HepG2 (cell line): ENCODE results near the gene GATD1. TPM values are rescaled to one million over a fixed set of nuclear protein-coding genes. Genes with fewer than 3 reads are reported as not detected.

ENCODE experiments used
- AGO1 ChIP-seq: fragments of 200-400 bp; formaldehyde crosslinking; IDR thresholded peaks from 2 replicates; pipeline ENCODE4 v1.6.1; 2017; ENCODE audit warnings: mild to moderate bottlenecking, low read depth, low read length, moderate library complexity; ENCODE audit not compliant: poor library complexity, severe bottlenecking
- BCL6 ChIP-seq: IDR thresholded peaks from 2 replicates; pipeline ENCODE4 v1.6.1; 2016; ENCODE audit warnings: missing genetic modification reagents, missing compliant biosample characterization
- CENPT ChIP-seq: sonication (generic); formaldehyde crosslinking; IDR thresholded peaks from 2 replicates; pipeline ENCODE4 v1.8.0; 2022; ENCODE audit warnings: low read depth, mild to moderate bottlenecking, moderate library complexity, missing genetic modification reagents
- FUBP1 ChIP-seq: sonication (generic); formaldehyde crosslinking; IDR thresholded peaks from 2 replicates; pipeline ENCODE4 v1.5.1; 2020; ENCODE audit warnings: missing genetic modification reagents, mild to moderate bottlenecking, borderline replicate concordance
- HHEX ChIP-seq: IDR thresholded peaks from 2 replicates; pipeline ENCODE4 v1.6.1; 2016; ENCODE audit warnings: control low read depth
- HIVEP1 ChIP-seq: sonication (generic); formaldehyde crosslinking; IDR thresholded peaks from 2 replicates; pipeline ENCODE4 v1.4.0; 2020; ENCODE audit warnings: mild to moderate bottlenecking, missing genetic modification reagents
- JARID2 ChIP-seq: sonication (generic); formaldehyde crosslinking; IDR thresholded peaks from 2 replicates; pipeline ENCODE4 v1.8.1; 2023; ENCODE audit warnings: missing genetic modification reagents, inconsistent platforms; ENCODE audit not compliant: insufficient replicate concordance
- KLF16 ChIP-seq, 2 experiments: sonication (generic) in 1 of 2; formaldehyde crosslinking in 1 of 2; IDR thresholded peaks; 2 replicates each; pipeline versions ENCODE4 v1.6.1 to v1.8.0; 2016 to 2023; ENCODE audit warnings: missing genetic modification reagents in 2 of 2, missing compliant biosample characterization in 1 of 2
- KMT2B ChIP-seq: IDR thresholded peaks from 2 replicates; pipeline ENCODE4 v1.6.1; 2016; ENCODE audit warnings: missing genetic modification reagents, missing compliant biosample characterization
- MAZ ChIP-seq, 2 experiments: sonication (generic) in 1 of 2; formaldehyde crosslinking in 1 of 2; IDR thresholded peaks; 2 replicates each; pipeline versions ENCODE4 v1.5.0 to v1.6.1; 2012 to 2020; ENCODE audit warnings: low read depth in 2 of 2, mild to moderate bottlenecking in 2 of 2, borderline replicate concordance in 1 of 2, improper control_type of control experiment in 1 of 2, low read length in 1 of 2, missing genetic modification reagents in 1 of 2, moderate library complexity in 1 of 2
- SNAPC4 ChIP-seq: sonication (generic); formaldehyde crosslinking; IDR thresholded peaks from 2 replicates; pipeline ENCODE4 v1.4.0; 2020; ENCODE audit warnings: mild to moderate bottlenecking, missing genetic modification reagents
- STAG1 ChIP-seq: sonication (generic); formaldehyde crosslinking; IDR thresholded peaks from 2 replicates; pipeline ENCODE4 v1.4.0; 2020; ENCODE audit warnings: missing genetic modification reagents
- TBX2 ChIP-seq: sonication (generic); formaldehyde crosslinking; IDR thresholded peaks from 2 replicates; pipeline ENCODE4 v1.5.0; 2020; ENCODE audit warnings: missing genetic modification reagents, mild to moderate bottlenecking, borderline replicate concordance
- ZBTB1 ChIP-seq: sonication (generic); formaldehyde crosslinking; IDR thresholded peaks from 2 replicates; pipeline ENCODE4 v1.4.0; 2020; ENCODE audit warnings: missing genetic modification reagents, borderline replicate concordance
- ZBTB33 ChIP-seq: sonication (generic); formaldehyde crosslinking; IDR thresholded peaks from 2 replicates; pipeline ENCODE4 v1.4.0; 2020; ENCODE audit warnings: missing genetic modification reagents
- ZFYVE20 ChIP-seq: sonication (generic); formaldehyde crosslinking; IDR thresholded peaks from 2 replicates; pipeline ENCODE4 v1.8.0; 2023; ENCODE audit warnings: low read depth, mild to moderate bottlenecking, moderate library complexity, missing genetic modification reagents, borderline replicate concordance
- ZNF446 ChIP-seq: sonication (generic); formaldehyde crosslinking; IDR thresholded peaks from 2 replicates; pipeline ENCODE4 v1.5.0; 2020; ENCODE audit warnings: mild to moderate bottlenecking, missing genetic modification reagents
- polyA plus RNA-seq, 8 experiments: library from polyadenylated mRNA; depleted of rRNA in 3 of 8; stranded (reverse) in 7 of 8; unstranded in 1 of 8; fragments of >200 nt; fragmentation: Illumina TruSeq in 4 of 8; extraction: Trizol in 4 of 8; gene quantifications; 2 replicates each; pipeline versions ENCODE4 v1.2.1 to v1.2.3, GENCODE V29; 2011 to 2016; ENCODE audit warnings: low read depth in 4 of 8, missing spikeins in 1 of 8, mixed read lengths in 1 of 8; ENCODE audit not compliant: insufficient read depth in 1 of 8
- total RNA-seq, 5 experiments: library from RNA; depleted of rRNA; stranded (reverse); fragments of >200 nt; fragmentation: Illumina TruSeq; extraction: Trizol; gene quantifications; 2 replicates each; pipeline ENCODE4 v1.2.3, GENCODE V29; 2016; ENCODE audit warnings: low read depth in 1 of 5
- TF ChIP-seq, protein P1 (sequence below): sonication (generic); formaldehyde crosslinking; conservative IDR thresholded peaks from 2 replicates; pipeline ENCODE4 v1.8.1; 2023; ENCODE audit warnings: missing genetic modification reagents

Gene GATD1
- total and polyA plus RNA-seq, 2 of the 13 experiments (the other 11 are each of a cell fraction or from before 2014, with no cell fraction given), result 31.3 to 60.5 TPM

GRCh38 chr11:818396-819128 lies 41.3 kb upstream of the GATD1 start, which contains the start of gene PNPLA2 (continued):
- TF ChIP-seq SNAPC4 (CRISPR knock-in tag) (no peak), ZBTB1 (CRISPR knock-in tag) (no peak), HIVEP1 (CRISPR knock-in tag) (no peak; the same call in 1 of the 2 replicates), ZFYVE20 (CRISPR knock-in tag) (no peak), FUBP1 (no peak), JARID2 (CRISPR knock-in tag) (no peak), STAG1 (CRISPR knock-in tag) (no peak), ZBTB33 (CRISPR knock-in tag) (no peak), CENPT (no peak), HHEX (CRISPR knock-in tag) (no peak), ZNF446 (CRISPR knock-in tag) (no peak), AGO1 (no peak), KLF16 (CRISPR knock-in tag; IDR thresholded peaks at IDR 0.05) (no peak), KMT2B (CRISPR knock-in tag) (no peak), BCL6 (no peak), TBX2 (CRISPR knock-in tag) (peak; percentile 70), MAZ (IDR thresholded peaks at IDR 0.05; ENCODE audit: borderline replicate concordance, low read depth, low read length) (no peak), MAZ (CRISPR knock-in tag; IDR thresholded peaks at IDR 0.05; ENCODE audit: low read depth) (no peak)
- TF ChIP-seq, protein P1, sequence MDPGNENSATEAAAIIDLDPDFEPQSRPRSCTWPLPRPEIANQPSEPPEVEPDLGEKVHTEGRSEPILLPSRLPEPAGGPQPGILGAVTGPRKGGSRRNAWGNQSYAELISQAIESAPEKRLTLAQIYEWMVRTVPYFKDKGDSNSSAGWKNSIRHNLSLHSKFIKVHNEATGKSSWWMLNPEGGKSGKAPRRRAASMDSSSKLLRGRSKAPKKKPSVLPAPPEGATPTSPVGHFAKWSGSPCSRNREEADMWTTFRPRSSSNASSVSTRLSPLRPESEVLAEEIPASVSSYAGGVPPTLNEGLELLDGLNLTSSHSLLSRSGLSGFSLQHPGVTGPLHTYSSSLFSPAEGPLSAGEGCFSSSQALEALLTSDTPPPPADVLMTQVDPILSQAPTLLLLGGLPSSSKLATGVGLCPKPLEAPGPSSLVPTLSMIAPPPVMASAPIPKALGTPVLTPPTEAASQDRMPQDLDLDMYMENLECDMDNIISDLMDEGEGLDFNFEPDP (CRISPR knock-in tag), result 0 out of 2 replicates have a peak, but pooled peaks have one; percentile 79
